ENCODE measurements around the gene GRIN1.

GRIN1 gene

DNA sequence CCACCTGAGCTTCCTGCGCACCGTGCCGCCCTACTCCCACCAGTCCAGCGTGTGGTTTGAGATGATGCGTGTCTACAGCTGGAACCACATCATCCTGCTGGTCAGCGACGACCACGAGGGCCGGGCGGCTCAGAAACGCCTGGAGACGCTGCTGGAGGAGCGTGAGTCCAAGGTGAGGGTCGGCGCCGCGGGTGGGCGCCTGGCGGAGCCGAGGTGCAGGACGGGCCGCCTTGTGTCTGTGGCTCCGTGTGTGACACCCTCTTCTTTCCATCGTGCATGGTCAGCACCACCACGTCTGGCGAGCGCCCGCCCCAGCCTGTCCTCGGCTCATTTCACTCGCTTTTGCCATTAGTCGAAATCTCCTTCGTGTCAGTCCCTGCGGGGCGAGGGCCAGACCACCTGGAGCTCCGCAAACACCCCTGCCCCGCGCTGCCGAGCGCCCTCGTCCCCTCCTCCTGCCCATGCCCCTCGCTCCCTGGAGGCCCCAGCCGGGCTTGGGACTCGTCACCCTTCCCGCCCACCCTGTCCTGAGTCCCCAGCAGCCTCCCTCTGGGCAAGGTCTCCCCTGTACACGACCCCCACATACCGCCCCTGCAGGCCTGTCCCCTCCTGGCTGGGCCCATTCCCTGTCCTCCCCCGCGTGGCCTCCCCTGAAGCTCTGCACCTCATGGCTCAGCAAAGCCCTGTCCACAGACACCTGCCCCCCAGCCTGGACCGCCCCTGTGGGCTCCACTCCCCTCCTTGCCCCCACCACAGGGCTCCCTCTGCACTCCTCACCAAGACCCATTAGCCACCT, 7.0 kb downstream of the GRIN1 start:
- DNase-seq (ENCODE audit: low read depth in 2 of 2, low spot score in 1 of 2), result no peak

DNA sequence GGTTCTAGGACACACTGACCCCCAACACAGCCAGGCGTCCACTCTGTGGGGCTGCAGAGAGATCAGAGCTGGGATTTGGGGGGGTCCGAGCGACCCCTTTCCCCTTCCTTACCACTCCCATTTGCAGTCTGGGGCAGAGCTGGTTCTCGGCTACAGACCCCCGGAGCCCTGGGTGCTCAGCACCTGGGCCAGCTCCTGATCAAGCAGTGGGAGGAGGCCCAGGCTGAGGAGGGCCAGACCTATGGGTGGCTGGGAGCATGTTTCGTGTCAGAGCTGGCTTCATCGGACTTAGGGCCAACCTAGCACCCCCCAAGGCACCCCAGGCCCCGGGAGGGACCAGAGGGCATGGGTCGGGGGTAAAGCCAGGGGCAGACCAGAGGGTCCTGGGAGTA, 7.6 kb downstream of the GRIN1 start:
- DNase-seq (ENCODE audit: low read depth in 2 of 2, low spot score in 1 of 2), result no peak

DNA sequence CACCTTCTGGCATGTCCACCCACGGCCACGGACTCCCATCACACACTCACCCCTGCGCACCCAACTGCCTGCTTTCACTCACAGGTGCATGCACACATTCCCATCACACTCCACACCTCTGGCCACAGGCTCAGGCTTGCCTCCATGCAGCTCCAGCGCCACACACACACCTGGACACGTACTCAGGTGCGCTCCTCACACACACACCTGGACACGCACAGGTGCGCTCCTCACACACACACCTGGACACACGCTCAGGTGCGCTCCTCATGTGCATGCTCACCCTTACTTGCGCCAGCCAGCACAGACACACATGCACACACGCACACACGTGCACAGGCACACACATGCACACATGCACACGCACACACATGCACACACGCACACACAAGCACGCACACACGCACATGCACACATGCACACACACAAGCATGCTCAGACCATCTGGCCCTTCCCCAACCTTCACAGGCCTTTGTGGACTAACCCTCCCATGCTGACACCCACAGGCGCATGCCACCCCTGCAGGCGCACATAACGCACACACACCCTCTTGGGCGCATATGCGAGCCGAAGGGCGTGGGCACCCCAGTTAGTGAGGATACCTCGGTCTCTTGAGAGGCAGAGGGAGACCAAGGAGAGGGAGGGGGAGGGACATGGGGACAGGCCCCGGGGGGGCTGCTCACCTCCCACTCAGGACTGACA, 8.3 kb downstream of the GRIN1 start:
- no peak for DNase-seq (ENCODE audit: low read depth in 2 of 2, low spot score in 1 of 2)

DNA sequence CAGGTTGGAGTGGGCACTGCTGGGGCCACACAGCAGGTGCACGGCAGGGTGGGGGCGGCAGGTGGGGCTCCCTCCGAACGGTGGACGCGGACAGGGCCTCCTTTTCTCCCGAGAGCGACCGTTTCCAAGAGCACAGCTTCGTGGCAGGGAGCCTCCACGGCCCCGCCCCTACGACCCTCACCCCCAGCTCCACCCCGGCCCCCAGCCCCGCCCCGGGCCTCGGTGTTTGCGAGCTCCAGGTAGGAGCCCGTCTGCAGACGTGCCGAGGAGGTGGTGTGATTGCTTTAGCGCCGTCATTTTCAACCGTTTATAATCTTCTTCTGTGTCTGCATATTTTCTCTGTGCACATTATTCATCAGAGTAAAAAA, 8.8 kb downstream of the GRIN1 start:
- no peak for DNase-seq (ENCODE audit: low read depth in 2 of 2, low spot score in 1 of 2)

DNA sequence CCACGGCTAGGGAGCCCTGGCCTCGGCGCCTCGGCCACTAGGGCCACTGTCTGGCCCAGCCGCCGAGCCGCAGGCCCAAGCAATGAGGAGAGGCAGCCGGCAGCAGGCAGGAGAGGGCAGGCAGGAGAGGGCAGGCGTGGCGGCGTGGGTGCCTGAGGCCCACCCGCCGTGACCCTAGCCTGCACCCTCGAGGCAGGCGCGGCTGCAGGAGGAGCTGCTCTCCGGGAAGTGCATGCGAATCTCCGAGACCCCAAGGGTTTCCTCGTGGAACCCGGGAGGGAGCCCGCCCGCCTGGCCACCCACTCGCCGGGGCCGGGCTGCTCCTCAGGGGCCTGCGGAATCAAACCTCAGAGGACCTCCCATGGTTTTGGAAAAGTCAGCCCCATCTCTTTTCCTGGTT, 9.3 kb downstream of the GRIN1 start:
- DNase-seq (ENCODE audit: low read depth in 2 of 2, low spot score in 1 of 2), result no peak

DNA sequence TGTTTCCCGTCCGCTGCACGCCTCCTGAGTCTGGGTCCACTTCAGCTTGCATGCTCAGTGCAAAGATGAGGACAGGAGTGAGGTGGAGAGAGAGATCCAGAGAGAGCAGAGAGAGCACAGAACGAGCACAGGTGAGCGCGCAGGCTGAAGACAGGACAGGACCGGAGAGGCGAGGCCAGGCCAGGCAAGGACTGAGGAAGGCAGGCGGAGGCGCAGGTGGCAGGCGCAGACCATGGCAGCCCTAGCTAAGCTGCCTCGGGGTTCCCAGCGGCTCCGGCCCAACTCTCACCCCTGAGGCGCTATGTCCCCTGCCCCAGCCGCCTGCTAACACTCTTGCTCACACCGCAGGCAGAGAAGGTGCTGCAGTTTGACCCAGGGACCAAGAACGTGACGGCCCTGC, 9.7 kb downstream of the GRIN1 start:
- DNase-seq (ENCODE audit: low read depth in 2 of 2, low spot score in 1 of 2), result no peak

DNA sequence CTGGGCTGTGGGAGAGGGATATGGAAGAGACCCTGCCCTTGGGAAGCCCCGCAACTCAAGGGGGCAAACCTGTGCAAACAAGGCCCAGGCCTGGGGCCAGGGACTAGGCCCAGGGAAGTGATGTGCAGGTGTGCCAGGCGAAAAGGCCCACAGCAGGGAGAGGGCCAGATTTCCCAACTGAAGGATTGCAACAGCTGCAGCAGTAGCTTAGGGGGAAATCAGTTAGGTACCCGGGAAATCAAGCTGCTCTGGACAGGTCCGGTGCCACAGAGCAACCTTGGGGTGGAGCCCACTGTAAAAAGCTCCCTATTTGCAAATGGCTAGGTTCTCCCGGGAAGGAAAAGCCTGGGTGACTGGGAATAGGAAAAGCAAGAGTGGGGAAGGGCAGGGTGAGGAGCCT, 10.4 kb downstream of the GRIN1 start:
- DNase-seq (ENCODE audit: low read depth in 2 of 2, low spot score in 1 of 2), result no peak

DNA sequence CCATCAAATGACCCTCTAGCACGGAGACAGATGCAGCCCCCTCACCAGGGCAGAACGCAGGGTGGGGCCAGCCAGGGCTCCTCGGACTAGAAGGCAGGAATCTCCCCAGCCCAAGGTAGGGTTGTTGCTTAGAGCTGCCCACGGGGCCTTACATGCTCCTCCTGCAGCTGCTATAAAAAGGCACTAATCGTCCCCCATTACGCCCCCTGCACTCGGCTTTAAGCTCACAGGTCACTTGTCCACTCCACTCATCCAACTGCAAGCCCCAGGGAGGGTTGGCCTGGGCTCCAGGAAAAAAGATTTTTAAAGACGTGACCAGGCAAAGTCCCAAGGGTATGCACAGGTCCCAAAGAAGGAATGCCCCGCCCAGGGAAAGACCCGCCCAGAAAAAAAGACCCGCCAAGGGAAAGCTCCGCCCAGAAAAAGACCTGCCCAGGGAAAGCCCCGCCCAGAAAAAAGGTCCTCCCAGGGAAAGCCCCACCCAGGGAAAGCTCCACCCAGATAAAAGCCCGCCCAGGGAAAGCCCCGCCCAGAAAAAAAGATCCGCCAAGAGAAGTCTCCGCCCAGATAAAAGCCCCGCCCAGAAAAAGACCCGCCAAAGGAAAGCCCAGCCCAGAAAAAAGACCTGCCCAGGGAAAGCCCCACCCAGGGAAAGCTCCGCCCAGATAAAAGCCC, 11.1 kb downstream of the GRIN1 start:
- no peak for DNase-seq (ENCODE audit: low read depth in 2 of 2, low spot score in 1 of 2)

DNA sequence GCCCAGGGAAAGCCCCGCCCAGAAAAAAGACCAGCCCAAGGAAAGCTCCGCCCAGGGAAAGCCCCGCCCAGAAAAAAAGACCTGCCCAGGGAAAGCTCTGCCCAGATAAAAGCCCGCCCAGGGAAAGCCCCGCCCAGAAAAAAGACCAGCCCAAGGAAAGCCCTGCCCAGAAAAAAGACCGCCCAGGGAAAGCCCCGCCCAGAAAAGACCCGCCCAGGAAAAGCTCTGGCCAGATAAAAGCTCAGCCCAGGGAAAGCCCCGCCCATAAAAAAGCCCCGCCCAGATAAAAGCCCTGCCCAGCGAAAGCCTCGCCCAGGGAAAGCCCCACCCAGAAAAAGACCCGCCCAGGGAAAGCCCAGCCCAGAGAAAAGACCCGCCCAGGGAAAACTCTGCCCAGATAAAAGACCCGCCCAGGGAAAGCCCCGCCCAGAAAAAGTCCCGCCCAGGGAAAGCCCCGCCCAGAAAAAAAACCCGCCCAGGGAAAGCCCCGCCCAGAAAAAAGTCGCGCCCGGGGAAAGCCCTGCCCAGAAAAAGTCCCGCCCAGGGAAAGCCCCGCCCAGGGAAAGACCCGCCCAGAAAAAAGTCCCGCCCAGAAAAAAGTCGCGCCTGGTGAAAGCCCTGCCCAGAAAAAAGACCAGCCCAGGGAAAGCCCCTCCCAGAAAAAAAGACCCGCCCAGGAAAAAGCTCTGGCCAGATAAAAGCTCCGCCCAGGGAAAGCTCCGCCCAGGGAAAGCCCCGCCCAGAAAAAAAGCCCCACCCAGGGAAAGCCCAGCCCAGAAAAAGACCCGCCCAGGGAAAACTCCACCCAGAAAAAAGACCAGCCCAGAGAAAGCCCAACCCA, 11.9 kb downstream of the GRIN1 start:
- DNase-seq (ENCODE audit: low read depth in 2 of 2, low spot score in 1 of 2), result no peak

DNA sequence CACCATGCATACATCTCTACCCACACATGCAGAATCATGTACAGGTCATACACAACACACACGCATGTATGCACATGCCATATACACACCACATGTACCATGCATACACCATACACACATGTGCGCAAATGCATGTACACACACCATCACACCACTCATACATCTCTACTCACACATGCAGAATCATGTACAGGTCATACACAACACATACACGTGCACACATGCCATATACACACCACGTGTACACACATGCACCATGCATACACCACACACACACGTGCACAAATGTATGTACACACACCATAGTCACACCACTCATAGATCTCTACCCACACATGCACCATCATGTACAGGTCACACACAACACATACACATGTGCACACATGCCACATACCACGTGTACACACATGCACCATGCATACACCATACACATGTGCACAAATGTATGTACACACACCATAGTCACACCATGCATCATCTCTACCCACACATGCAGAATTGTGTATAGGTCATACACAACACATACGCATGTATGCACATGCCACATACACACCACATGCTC, 14.0 kb downstream of the GRIN1 start:
- no peak for DNase-seq (ENCODE audit: low read depth in 2 of 2, low spot score in 1 of 2)

DNA sequence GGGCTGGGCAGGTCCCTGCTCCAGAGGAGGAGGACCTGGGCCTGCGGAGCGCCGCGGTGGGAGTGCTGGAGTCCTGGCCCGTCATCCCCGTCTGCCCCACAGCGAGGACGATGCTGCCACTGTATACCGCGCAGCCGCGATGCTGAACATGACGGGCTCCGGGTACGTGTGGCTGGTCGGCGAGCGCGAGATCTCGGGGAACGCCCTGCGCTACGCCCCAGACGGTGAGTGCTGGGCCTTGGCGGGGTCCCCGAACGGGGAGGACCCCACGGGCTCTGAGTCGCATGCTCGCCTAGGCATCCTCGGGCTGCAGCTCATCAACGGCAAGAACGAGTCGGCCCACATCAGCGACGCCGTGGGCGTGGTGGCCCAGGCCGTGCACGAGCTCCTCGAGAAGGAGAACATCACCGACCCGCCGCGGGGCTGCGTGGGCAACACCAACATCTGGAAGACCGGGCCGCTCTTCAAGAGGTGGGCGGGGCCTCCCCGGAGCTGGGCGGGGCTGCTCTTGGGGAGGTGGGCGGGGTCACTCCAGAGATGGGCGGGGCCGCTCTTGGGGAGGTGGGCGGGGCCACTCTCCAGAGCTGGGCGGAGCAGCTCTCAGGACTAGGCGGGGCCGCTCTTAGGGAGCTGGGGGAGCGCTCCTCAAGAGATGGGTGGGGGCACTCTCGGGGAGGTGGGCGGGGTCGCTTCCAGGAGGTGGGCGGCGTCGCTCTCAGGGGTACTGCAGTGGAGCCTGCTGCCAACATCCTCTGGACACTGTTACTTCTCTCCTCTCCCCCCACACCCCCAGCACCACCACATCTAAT, 17.8 kb downstream of the GRIN1 start:
- DNase-seq (ENCODE audit: low read depth in 2 of 2, low spot score in 1 of 2), result peak; percentile 49 to 61

DNA sequence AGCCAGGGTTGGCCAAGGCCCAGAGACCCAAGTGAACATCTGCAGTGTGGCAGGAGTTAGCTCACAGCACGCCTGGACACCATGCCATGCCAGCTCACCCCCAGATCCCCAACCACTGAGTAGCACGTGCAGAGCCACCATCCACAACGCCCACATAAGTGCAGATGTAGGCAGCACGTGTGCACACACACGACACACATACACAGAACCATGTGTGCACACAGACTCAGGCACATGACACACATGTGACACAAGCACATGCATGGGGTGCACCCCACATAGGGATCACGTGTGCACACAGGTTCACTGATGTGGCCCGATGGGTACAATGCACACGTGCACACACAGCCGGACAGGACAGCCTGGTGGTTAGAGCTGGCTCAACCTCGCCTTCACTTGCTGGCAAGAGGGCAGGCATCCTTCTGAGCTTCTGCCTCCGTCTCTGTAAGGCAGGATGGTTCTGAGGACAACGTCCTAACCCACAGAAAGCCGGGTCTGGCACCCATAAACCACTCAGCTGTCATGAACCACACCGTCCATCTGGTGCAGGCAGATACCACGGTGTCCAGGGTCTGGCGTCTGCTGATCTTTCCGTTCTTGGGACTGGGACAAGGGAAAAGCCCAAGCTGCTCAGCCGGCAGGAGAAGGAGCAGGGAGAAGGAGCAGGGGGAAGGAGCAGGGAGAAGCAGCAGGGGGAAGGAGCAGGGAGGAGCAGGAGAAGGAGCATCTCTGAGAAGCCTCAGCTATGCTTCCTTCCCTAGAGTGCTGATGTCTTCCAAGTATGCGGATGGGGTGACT, 18.9 kb downstream of the GRIN1 start:
- no peak for DNase-seq (ENCODE audit: low read depth in 2 of 2, low spot score in 1 of 2)

DNA sequence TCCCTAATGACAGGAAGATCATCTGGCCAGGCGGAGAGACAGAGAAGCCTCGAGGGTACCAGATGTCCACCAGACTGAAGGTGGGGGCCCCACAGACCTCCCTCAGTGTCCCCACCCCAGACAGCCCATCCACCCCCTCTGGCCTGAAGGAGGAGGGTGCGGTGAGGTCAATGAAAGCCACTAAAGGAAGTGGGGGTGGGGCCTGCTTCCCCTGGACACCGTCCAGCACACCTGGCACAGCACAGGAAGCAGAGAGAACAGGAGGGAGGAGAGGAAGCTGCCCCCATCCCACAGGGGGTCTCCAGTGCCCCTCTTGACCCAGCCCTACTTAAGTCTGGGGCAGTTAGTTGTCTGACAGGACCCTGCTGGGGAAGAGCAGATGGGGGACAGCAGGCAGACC, 19.7 kb downstream of the GRIN1 start:
- DNase-seq (ENCODE audit: low read depth in 2 of 2, low spot score in 1 of 2), result no peak

DNA sequence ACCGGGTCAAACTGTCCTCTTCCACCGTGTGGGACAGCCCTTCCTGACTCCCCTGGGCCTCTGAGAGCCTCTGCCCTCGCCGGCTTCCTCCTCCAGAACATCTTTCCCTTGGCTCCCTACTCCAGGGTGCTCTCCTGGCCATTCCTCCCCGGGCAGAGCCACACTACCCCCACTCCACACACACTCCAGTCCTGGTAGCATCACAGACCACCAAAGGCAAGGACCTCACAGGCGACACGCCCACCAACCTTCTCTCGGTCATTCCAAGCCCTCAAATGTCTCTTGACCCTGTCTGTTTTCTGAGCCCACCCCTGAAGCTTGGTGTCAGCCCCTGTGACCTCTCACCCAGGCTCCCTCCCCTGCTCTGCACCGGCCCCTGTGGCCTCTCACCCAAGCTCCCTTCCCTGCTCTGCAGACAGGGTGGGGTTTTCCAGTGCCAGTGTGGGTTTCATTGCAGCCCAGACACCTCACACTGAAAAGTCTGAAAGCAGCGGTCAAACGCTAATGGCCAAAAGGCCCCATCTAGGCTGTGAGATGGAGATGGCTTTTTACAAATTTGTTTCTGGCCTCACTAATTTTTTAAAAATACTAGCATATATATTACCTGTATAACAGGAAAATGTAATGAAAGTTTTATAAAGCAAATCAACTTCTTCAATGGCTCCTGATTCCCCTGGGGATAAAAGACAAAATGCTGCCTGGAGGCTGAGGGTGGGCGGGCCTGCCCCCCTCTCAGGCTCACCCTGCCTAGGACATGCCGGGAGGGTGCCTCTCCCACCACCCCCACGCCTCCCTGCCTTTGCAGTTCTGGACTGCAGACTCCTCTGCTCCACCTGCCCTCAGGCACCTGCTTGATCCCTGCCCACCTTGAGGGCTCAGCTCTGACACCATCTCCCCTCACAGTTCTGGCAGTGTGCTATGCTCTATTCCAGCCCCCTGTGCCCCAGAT, 20.4 kb downstream of the GRIN1 start:
- no peak for DNase-seq (ENCODE audit: low read depth in 2 of 2, low spot score in 1 of 2)

DNA sequence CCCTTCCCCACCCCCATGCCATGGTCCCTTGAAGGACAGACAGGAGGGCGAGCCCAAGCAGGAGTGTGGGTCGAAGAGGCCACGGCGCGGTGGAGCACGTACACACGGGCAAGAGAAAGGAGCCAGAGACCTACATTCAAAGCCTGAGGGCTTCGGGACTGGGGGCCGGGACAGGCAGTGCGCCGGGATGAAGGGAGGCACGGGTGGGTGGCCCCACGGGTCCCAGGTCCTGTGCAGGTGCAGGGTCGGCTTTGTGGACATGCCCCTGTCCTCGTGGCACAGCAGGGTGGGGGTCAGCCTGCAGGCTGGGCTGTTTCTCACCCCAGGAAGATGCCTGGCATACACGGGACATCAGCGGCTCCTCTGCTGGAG, 21.1 kb downstream of the GRIN1 start:
- DNase-seq (ENCODE audit: low read depth in 2 of 2, low spot score in 1 of 2), result no peak

DNA sequence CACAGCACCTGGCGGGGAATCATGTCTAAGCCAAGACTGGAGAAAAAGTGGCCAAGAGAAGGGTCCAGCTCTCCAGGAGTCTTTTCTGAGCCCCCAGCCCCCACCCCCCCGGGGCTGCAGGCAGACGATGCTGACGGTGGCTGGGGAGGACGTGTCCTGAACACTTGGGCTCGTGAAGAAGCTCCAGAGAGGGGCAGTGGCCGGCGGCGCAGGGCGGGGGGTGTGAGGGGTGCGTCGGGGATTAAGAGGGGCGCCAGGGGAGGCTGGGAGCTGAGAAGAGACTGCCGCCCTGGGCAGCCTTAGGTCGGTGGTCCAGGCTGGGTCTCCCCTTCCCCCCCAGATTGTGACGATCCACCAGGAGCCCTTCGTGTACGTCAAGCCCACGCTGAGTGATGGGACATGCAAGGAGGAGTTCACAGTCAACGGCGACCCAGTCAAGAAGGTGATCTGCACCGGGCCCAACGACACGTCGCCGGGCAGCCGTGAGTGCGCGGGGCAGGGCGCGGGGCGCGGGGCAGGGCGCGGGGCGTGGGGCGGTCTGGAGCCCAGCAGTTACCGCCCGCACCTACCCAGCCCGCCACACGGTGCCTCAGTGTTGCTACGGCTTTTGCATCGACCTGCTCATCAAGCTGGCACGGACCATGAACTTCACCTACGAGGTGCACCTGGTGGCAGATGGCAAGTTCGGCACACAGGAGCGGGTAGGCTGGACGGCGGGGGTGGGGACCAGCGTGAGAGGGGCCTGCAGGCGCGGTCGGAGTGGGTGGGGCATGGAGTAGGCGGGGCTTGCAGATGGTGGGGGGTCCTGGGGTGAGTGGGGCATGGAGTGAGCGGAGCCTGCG, 22.0 kb downstream of the GRIN1 start:
- no peak for DNase-seq (ENCODE audit: low read depth in 2 of 2, low spot score in 1 of 2)
